ENCODE data around the gene CRYBG3. TPM values are rescaled to one million over a fixed set of nuclear protein-coding genes. Genes with fewer than 3 reads are reported as not detected.
"Not testable (repeated sequence)": the region's sequence is repeated elsewhere in the genome, so short reads cannot be mapped to it uniquely, and the experiment has no call there.

Gene CRYBG3
- polyA plus RNA-seq, 4 donors: 19.1 to 24.3 (median 21.7) TPM

GRCh38 chr3:97892852-97893251 is 71.0 kb downstream of the CRYBG3 start:
- DNase-seq (ENCODE audit: low read depth in 4 of 4, low spot score in 3 of 4): no peak

GRCh38 chr3:97895216-97895615 is 73.4 kb downstream of the CRYBG3 start:
- DNase-seq (ENCODE audit: low read depth in 4 of 4, low spot score in 3 of 4): no peak

DNA sequence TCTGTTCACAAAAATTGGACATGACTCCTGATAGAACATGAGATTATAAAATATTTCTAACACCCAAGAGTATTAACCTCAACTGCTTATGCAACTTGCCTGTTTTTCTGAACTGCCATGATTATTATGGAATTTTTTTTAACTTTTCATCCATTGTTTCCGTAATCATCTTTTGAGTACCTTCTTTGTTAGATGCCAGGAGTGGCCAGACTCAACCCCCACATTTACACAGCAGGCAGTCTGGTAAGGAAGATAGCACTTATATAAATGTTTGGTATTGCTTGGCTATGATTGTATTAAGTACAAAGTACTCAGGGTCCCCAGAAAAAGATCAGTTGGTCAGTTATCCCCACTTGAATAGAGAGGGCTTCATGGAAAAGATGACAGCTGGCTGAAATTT is 74.3 kb downstream of the CRYBG3 start:
- DNase-seq (ENCODE audit: low read depth in 4 of 4, low spot score in 3 of 4): no peak

- no peak for DNase-seq (ENCODE audit: low read depth in 4 of 4, low spot score in 3 of 4)
Measured at GRCh38 chr3:97896547-97896946, 74.7 kb downstream of the CRYBG3 start.

DNA sequence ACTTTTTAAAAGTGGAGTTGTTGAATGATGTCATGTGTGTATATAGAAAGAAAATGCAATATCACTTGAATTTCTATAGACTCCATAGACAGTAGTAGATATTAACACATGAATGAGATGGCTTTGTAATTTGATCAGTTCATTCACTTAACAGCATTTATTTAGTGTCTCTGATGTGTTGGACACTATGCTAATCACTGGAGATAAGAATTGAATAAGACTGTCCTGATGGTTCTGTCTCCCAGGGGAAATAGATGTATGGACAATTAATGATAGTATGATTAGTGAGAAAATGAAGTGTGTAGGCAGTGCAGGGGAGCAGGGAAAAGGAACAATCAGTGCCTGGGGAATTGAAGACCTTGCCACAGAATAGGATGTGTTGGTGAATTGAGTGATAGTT is 77.5 kb downstream of the CRYBG3 start:
- DNase-seq (ENCODE audit: low read depth in 4 of 4, low spot score in 3 of 4): no peak

DNA sequence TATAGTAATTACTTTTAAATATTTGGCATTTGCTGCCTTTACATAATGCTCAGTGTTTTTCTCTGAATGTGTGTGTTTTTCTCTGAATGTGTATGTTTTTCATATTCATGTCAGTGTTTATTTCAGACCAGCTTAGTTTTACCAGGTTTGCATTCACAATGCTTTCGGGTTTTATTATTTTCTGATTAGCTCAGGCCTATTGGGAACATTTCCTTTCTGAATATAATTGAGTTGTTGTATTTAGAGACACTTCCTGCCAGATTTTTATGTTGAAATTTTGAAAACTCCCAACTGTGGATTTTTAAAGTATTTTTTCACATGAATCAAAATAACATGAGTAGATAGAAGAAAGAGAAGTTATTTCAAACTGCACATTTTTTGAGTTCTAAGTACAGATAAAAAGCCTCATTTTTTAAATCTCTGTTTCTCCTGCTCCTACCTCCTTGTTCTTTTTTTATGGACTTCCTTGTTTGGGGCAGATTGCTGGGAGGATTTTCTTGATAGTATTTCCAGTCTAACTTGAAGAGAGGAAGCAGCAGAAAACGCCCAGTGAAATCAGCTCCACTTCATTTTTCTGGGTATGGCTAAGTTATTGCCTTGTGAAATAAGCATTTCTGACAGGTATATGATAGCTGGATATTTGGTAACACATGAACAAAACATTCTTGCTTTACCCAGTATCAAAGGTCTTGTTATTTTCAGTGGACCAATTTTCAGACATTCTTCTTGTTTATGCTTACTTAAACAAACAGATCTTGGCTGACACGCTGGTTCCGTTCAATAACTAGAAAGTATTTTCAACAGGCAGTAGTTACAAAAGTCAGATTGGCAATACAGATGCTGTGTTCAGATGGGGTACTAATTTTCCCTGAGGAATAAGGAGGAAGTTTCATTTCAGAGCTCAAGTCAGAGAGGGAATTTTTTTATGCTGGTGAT is 79.8 kb downstream of the CRYBG3 start:
- no peak for DNase-seq (ENCODE audit: low read depth in 4 of 4, low spot score in 3 of 4)

GRCh38 chr3:97909830-97910229 is 88.0 kb downstream of the CRYBG3 start:
- not testable (repeated sequence) for DNase-seq (ENCODE audit: low read depth in 4 of 4, low spot score in 3 of 4)

DNA sequence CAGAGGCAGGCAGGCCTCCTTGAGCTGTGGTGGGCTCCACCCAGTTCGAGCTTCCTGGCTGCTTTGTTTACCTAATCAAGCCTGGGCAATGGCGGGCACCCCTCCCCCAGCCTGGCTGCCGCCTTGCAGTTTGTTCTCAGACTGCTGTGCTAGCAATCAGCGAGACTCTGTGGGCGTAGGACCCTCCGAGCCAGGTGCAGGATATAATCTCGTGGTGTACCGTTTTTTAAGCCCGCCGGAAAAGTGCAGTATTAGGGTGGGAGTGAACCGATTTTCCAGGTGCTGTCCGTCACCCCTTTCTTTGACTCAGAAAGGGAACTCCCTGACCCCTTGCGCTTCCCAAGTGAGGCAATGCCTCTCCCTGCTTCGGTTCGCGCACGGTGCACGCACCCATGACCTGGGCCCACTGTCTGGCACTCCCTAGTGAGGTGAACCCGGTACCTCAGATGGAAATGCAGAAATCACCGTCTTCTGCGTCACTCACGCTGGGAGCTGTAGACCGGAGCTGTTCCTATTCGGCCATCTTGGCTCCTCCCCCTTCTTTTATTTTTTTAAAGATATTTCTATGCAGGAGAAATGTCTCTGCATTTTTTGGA is 88.5 kb downstream of the CRYBG3 start:
- not testable (repeated sequence) for DNase-seq (ENCODE audit: low read depth in 4 of 4, low spot score in 3 of 4)

- DNase-seq (ENCODE audit: low read depth in 4 of 4, low spot score in 3 of 4): no peak
Measured at GRCh38 chr3:97910931-97911351, 89.1 kb downstream of the CRYBG3 start.

DNA sequence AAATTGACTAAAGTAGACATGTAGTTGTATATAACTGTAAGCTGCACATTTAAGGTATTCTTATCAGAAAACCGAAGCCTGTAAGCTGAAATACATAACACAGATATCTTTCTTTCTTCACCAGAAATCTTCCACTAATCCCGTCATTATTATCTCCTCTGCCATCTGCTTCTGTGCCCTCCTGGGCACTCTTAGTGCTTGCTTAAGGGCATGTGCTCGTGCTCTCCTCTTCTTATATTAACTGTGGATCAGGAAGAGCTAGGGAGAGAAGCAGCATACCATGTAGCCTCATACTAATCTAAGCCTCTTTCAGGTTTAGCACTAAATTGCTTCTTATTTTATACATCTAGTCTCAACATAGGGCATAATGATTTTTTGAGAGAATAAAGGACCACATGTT is 89.6 kb downstream of the CRYBG3 start:
- no peak for DNase-seq (ENCODE audit: low read depth in 4 of 4, low spot score in 3 of 4)

GRCh38 chr3:97914388-97914787 is 92.6 kb downstream of the CRYBG3 start:
- no peak for DNase-seq (ENCODE audit: low read depth in 4 of 4, low spot score in 3 of 4)

DNA sequence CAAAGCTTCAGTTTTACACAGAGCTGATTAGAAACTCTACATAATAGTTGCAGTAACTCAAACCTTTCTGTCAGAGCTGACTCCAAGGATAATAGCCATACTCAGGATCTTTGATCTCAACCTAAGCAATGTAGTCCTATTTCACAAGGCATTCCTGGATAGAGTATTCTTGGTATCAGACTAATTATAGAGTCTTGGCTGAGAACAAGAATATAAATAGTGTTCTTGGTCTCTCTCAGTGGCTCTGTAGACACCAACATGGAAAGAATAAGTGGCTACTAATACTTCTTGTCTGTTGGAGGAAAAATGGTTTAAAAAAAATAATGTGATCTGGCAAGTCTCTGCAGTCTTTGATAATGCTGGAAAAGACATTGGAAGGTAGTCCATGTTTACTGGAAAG is 94.8 kb downstream of the CRYBG3 start:
- DNase-seq (ENCODE audit: low read depth in 4 of 4, low spot score in 3 of 4): no peak

DNA sequence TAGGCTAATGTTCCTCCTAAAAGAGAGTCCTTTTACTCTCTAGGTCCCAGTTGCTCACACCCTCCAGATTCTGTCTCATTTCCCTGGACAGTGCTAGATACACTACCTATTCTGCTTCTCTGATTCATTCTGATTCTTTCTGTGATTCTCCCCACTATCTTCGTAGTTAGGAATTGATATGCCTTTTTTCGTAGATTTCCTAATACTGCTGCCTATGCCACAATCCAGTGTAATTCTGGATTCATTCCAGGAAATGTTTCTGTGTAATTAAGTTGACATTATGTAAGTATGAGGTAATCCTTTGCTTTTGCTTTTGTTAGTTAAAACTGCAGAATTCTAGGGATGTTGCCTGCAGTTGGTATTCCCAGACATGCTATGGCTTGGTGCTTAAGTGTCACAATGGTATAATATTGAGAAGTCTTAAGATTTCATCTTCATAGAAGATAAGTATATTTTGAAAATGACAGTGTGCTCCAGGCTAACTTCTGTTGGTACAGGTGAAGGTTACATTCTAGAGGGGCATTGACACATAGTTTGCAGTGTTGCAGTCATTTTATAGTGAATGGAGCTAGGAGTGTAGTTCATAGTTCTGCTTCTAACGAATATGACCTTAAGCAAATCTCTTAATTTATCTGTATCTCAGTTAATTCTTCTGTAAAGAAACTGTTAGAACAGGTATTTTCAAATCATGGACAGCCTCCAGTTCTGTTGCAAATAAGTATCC is 96.2 kb downstream of the CRYBG3 start:
- no peak for DNase-seq (ENCODE audit: low read depth in 4 of 4, low spot score in 3 of 4)

DNA sequence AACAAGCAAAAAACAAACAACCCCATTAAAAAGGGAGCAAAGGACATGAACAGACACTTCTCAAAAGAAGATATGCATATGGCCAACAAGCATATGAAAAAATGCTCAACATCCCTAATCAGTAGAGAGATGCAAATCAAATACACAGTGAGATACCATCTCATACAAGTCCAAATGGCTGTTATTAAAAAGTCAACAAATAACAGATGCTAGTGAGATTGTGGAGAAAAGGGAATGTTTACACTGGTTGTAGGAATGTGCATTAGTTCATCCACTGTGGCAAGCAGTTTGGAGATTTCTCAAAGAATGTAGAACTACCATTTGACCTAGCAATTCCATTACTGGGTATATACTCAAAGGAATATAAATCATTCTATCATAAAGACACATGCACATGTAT is 105.9 kb downstream of the CRYBG3 start:
- DNase-seq (ENCODE audit: low read depth in 4 of 4, low spot score in 3 of 4): no peak

- DNase-seq (ENCODE audit: low read depth in 4 of 4, low spot score in 3 of 4): no peak
Measured at GRCh38 chr3:97928986-97929385, 107.2 kb downstream of the CRYBG3 start.

DNA sequence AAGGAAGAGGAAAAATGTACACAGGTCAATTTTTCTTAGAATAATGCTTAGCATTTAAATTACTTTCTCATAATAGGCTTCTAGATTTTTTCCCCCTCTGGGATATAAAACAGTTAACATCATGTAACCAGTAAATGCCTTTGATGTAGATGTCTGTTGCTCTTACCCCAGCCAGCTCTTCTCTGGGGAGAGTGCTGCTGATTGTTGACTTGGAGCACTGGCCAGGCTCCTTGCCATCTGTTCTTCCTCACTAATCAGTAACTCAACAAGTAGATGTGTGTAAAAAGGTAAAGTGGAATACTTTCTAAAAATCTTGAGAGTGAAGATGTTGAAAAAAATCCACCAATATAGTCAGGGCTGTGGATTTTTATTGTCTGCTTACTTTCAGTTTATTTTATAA is 108.2 kb downstream of the CRYBG3 start:
- no peak for DNase-seq (ENCODE audit: low read depth in 4 of 4, low spot score in 3 of 4)

DNA sequence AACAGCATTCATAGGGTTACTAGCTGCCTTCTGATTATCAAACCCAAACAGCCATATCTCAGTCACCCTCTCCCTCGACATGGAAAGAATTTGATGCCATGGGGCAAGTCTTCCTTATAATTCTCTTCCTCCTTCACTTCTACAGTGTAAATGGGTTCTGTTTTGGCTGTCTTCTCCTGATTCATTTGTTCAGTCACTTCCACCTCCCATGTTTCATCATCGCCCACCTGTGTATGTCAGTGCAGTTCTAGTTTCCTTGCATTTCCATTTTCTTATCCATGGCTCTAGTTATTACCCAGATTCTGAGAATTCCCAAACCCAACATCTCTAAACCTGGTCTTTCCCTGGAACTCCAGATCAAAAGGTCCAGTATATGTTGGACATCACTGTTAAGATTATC is 109.4 kb downstream of the CRYBG3 start:
- DNase-seq (ENCODE audit: low read depth in 4 of 4, low spot score in 3 of 4): no peak

DNA sequence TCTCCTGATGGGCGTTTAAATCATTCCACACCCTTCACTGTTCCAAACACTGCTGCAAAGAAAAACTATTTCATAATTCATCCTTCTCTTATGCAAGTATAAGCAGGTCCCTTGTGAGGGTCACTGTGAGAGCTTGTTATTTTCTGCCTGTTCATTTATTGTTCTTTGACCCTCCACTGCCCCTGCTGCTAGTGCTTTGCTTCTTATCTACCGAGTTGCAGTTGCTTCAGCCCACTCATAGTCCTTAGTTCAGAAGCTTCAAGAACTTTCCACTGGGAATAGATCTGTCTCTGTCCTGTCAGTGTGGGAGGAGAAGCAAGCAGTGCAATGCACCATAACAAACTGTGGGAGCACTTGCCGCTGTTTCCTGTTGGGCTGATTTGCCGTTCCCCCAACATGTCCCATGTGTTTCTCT is 110.6 kb downstream of the CRYBG3 start:
- no peak for DNase-seq (ENCODE audit: low read depth in 4 of 4, low spot score in 3 of 4)

- DNase-seq (ENCODE audit: low read depth in 4 of 4, low spot score in 3 of 4): no peak
Measured at GRCh38 chr3:97934980-97935695, 113.3 kb downstream of the CRYBG3 start.

GRCh38 chr3:97935842-97936241 is 114.0 kb downstream of the CRYBG3 start:
- no peak for DNase-seq (ENCODE audit: low read depth in 4 of 4, low spot score in 3 of 4)

DNA sequence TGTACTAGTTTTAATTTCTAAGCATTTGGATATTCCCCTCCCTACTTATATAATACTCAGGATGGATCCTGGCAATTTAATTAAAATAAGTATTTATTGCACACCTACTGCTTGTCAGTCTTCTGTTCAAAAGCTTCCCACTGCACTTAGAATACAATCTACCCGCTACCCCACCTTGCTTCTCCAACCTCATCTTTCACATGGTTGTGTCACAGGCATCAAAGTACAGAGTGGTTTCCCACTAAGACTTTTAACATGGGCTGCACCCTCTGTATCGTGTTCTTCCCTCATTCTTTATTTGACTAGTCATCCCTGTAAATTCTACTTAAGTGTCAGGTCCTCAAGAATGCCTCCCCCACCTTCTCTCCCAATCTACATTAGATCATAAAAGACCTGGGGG is 115.4 kb downstream of the CRYBG3 start:
- no peak for DNase-seq (ENCODE audit: low read depth in 4 of 4, low spot score in 3 of 4)
